AG04449 (cell line): Measurements from ENCODE around the gene STOM.
"Not testable (repeated sequence)": the region's sequence is repeated elsewhere in the genome, so short reads cannot be mapped to it uniquely, and the experiment has no call there.

Source experiments
- CTCF ChIA-PET: fragments of 350-600 bp; formaldehyde crosslinking; extraction: SDS; loops from one replicate; lab custom pipeline; 2021; ENCODE audit warnings: antibody characterized with exemption; lab: Yijun Ruan, JAX
- POLR2A ChIA-PET: fragments of 400-600, 350-600 bp; formaldehyde crosslinking; extraction: SDS; loops from one replicate; lab custom pipeline; 2020; ENCODE audit warnings: antibody characterized with exemption, inconsistent platforms; lab: Yijun Ruan, JAX
- DNase-seq: peaks from one replicate; pipeline ENCODE4 v3.0.0-alpha.2; 2010; ENCODE audit warnings: low read depth, low spot score
- H3K4me3 ChIP-seq: 2 replicates; pipeline ENCODE4 v1.5.1; 2011; ENCODE audit warnings: low read depth, mild to moderate bottlenecking, control low read depth, low read length
- TF ChIP-seq, protein P1 (sequence below): IDR thresholded peaks from one replicate; pipeline ENCODE4 v1.5.1; 2011; ENCODE audit warnings: mild to moderate bottlenecking, moderate library complexity, low read length, control low read depth, inconsistent platforms; ENCODE audit not compliant: insufficient read depth; ENCODE audit errors: missing control alignments

The STOM gene

DNA sequence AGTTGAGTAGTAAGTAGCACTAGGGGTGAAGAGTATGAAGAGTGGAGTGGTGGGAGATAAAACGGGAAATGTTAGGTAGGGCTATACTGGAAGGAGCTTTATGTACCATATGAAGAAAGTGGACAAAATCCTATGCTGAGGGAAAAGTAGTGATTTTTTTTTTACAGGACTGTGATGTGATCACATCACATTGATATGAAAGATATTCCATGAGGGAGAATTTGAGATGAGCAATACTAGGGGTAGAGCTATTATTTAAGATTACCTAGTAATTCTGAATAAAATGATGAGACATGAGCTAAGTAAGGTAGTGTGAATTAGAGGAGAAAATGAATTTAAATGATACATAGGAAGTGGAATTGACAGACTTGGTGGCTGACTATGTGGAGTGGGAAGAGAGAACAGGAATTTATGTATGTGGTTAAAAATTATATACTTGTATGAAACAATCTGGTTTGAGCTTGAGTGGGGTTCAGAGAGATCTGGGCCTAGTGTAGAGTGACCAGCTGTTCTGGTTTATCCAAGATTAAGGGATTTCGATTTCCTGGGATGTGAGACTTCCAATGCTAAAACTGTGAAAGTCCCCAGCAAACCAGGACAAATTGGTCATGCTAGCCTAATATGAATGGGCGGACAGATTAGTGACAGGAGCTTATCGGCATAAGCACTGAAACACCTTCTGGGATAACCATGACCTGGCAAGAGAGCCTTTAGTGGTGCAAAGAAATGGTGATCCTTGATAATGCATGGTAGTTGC lies 29.3 kb upstream of the STOM start:
- POLR2A ChIA-PET = no interaction called here
- DNase-seq = no peak
- TF ChIP-seq, protein P1, sequence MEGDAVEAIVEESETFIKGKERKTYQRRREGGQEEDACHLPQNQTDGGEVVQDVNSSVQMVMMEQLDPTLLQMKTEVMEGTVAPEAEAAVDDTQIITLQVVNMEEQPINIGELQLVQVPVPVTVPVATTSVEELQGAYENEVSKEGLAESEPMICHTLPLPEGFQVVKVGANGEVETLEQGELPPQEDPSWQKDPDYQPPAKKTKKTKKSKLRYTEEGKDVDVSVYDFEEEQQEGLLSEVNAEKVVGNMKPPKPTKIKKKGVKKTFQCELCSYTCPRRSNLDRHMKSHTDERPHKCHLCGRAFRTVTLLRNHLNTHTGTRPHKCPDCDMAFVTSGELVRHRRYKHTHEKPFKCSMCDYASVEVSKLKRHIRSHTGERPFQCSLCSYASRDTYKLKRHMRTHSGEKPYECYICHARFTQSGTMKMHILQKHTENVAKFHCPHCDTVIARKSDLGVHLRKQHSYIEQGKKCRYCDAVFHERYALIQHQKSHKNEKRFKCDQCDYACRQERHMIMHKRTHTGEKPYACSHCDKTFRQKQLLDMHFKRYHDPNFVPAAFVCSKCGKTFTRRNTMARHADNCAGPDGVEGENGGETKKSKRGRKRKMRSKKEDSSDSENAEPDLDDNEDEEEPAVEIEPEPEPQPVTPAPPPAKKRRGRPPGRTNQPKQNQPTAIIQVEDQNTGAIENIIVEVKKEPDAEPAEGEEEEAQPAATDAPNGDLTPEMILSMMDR = no peak
- CTCF ChIA-PET = interaction anchor here (0.8 to 29.4 kb wide), 49 partner anchors 10 to 657 kb away, joined by 3 to 597 read pairs (median 5); partner anchors contain the start of genes GSN and RAB14
- H3K4me3 ChIP-seq = no peak overlapping the region

- ChIA-PET CTCF (interaction anchor here (0.9 to 29.4 kb wide), 21 partner anchors 12 to 429 kb away, joined by 3 to 597 read pairs (median 7); partner anchors contain the start of gene RAB14), POLR2A (interaction anchor here (0.8 to 1.2 kb wide), 6 partner anchors 29 to 197 kb away, joined by 3 to 6 read pairs (median 4); partner anchors contain the start of genes GSN and RAB14)
- peak; percentile 99 for DNase-seq
- TF ChIP-seq, protein P1 = no peak
- no peak overlapping the region for H3K4me3 ChIP-seq
These were observed 28.3 kb upstream of the STOM start for GRCh38 chr9:121398374-121398773.

GRCh38 chr9:121397277-121397676 lies 27.2 kb upstream of the STOM start:
- CTCF ChIA-PET = interaction anchor here (0.7 to 29.4 kb wide), 6 partner anchors 20 to 416 kb away, joined by 3 to 597 read pairs (median 48); no protein-coding TSS in a partner anchor
- POLR2A ChIA-PET, H3K4me3 ChIP-seq, DNase-seq: not testable (repeated sequence)

- no peak overlapping the region for H3K4me3 ChIP-seq
- CTCF ChIA-PET = interaction anchor here (9.4 to 29.4 kb wide), 3 partner anchors 20 to 181 kb away, joined by 105 to 597 read pairs (median 195); no protein-coding TSS in a partner anchor
- TF ChIP-seq, protein P1 = no peak
- POLR2A ChIA-PET = no interaction called here
- no peak for DNase-seq
These were observed 25.5 kb upstream of the STOM start for GRCh38 chr9:121395558-121395957.

GRCh38 chr9:121394292-121394691 lies 24.2 kb upstream of the STOM start:
- H3K4me3 ChIP-seq = no peak overlapping the region
- ChIA-PET CTCF (interaction anchor here (0.9 to 29.4 kb wide), 5 partner anchors 12 to 413 kb away, joined by 3 to 597 read pairs (median 13); no protein-coding TSS in a partner anchor), POLR2A (interaction anchor here (1.0 kb wide), 1 partner anchor 10 kb away, joined by 3 read pairs; no protein-coding TSS in a partner anchor)
- TF ChIP-seq, protein P1 = no peak
- DNase-seq = no peak

DNA sequence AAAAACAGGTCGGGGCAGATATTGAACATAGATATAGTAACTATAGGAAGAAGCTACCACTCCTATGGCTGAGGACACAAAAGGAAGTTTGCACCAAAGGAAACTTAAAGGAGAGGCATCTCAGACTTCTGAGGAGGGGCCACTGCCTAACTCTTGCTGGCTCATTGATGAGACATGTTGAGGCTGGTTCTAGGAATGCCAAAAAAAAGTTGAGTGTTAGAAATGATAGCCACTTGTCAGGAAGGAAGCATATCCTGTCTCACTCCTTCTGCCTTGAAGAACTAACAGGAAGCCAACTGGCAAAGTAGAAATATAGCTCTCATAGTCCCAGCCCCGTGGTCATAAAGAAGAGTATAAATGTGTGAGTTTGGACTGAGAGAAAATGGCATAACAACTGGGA lies 23.3 kb upstream of the STOM start:
- no peak overlapping the region for H3K4me3 ChIP-seq
- DNase-seq = no peak
- TF ChIP-seq, protein P1 = no peak
- ChIA-PET CTCF (interaction anchor here (0.8 to 29.4 kb wide), 6 partner anchors 8 to 412 kb away, joined by 3 to 597 read pairs (median 8); no protein-coding TSS in a partner anchor), POLR2A (interaction anchor here (1.0 kb wide), 1 partner anchor 9 kb away, joined by 3 read pairs; no protein-coding TSS in a partner anchor)
